GM18499 (cell line): ENCODE data around the gene MAPK13.
"Not testable (repeated sequence)": the region's sequence is repeated elsewhere in the genome, so short reads cannot be mapped to it uniquely, and the experiment has no call there.

Experiments used
- ATAC-seq: cut with Tn5 transposase; IDR thresholded peaks from one replicate; pipeline ENCODE4 v1.9.1; 2021; ENCODE audit warnings: moderate number of reproducible peaks; ENCODE audit not compliant: insufficient read depth, unreplicated experiment

MAPK13 gene

DNA sequence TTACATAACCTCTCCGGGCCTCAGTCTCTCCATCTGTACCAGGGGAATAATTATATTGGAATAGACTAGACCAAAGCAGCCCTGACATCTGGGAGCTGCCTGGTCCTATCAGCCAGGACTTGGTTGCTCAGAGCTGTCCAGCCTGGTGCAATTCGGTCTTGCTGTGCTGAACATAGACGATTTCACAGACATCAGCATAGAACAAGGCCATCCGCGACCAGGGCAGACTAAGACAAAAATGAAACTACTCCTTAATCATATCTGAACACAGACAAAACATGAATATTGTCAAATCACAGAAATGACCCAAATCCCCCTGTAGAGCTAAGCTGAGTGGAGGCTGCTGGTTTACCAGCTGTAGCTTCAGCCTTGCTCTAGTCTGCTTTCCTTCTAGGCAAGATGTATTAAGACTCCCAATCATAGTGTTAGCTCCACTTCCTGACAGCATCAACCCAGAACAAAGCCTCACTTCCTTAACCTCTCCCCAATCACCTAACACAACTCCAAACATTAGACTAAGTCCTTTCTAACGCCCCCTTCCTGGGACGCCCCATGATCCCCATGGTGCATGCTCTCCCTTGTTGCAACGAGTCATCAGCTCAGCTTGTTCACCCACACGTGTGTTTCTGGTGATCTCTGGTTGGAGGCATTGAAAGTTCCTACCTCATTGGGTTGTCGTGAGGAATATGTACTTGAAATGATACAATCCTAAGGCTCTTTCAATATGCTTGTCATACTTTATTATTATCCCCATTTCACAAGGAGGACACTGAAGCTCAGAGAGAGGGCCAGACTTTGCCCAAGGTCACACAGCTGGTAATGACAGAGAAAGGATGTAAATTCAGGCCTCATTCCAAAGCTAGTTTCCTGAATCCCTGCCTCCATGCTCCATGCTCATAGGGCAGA, 3.5 kb upstream of the MAPK13 start:
- ATAC-seq: no peak

DNA sequence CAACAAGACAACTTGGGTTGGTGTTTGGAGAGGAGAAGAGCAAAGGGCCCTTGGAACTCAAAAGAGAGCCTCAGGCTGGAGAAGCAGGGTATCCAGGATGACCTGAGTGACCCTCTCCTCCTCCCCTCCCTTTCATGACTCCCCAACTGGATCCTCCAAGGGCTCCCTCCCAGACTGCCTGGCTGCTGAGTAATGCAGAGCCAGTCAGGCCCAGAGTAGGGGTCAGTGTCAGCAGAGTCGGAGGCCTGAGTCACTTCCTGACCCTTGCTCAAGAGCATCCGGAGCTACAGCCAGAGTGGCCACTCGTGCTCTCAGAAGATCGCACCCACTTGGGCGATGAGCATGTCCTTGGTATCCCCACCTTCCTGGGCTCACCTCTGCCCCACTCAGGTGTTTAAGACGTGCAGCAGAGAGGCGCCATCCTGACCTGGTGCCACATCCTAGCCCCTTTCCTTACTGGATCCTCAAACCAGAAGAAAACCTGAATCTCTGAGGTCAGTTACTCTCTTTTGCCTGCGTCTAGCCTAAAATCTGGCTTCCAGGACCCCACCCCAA, 2.8 kb upstream of the MAPK13 start:
- ATAC-seq: no peak

DNA sequence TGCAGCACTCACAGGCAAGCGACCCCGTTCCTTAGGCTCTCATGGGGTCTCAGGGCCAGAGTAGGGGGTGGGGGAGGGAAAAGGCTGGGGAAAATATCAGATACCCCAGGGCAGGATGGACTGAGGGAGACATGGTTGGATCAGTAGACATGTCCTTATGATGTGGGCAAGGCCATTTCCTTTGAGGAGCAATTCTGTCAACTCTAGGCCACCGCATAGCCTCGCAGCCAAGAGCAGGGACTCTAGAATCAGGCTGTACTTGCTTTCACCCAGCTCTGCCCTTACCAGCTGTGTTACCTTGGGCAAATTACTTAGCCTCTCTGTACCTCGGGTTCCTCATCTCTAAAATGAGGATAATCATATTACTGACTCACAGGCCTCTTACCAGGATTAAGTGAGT, 2.2 kb upstream of the MAPK13 start:
- ATAC-seq: no peak

DNA sequence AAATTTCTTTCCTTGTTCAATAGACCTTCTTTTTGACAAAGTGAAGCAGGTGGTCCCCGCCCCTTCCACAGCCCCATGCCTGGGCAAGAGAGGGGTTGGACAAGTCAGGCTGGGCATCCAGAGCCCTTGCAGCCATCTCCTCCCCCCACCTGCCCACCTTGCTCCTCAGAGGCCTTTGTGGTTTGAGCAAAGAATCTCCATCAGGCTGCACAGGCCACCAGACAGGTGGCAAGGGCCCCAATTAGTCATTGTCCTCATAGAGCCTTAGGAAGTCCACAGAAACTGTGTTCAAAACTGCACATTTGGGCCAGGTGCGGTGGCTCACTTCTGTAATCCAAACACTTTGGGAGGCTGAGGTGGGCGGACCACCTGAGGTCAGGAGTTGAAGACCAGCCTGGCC, 1.5 kb upstream of the MAPK13 start:
- no peak for ATAC-seq

DNA sequence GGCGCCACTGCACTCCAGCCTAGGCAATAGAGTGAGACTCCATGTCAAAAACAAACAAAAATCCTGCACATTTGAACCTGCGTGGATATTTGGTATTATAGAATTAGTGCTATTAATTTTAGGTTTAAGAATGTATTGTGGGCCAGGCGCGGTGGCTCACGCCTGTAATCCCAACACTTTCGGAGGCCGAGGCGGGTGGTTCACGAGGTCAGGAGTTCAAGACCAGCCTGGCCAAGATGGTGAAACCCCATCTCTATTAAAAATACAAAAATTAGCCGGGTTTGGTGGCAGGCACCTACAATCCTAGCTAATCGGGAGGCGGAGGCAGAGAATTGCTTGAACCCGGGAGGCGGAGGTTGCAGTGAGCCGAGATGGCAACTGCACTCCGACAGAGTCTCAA, 979 bp upstream of the MAPK13 start:
- ATAC-seq: not testable (repeated sequence)

DNA sequence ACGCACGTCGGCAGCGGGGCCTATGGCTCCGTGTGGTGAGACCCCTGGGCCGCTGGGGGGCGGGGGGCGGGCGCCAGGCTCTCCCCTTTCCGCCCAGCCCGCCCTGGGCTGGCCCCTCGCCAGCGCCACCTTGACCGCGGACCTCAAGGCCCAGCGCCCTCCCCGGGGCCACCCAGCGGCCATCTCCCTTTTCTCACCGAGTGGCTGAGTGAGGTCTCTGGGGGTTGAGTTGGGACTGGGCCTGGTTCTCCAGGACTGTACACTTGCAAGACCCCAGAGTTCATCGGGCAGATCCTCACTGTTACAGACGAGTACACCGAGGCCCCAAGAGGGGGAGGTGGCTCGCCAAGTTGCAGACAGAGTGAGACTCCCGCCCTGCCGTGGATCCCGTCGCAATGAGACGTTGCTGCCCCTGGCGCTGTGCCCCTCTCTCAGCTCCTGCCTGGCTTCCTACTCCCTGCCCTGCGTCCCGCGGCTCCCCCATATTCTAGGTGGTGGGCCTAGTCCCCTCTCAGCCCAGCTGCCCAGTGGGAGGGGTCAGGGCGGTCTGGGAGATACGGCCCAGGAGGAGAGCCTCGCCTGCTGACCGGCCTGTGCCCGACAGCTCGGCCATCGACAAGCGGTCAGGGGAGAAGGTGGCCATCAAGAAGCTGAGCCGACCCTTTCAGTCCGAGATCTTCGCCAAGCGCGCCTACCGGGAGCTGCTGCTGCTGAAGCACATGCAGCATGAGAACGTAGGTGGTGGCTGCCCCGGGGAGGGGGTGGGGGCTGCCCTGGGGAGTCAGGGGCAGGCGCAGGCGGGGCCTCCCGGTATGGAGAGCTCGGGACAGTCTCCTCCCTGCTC, 576 bp downstream of the MAPK13 start:
- no peak for ATAC-seq

DNA sequence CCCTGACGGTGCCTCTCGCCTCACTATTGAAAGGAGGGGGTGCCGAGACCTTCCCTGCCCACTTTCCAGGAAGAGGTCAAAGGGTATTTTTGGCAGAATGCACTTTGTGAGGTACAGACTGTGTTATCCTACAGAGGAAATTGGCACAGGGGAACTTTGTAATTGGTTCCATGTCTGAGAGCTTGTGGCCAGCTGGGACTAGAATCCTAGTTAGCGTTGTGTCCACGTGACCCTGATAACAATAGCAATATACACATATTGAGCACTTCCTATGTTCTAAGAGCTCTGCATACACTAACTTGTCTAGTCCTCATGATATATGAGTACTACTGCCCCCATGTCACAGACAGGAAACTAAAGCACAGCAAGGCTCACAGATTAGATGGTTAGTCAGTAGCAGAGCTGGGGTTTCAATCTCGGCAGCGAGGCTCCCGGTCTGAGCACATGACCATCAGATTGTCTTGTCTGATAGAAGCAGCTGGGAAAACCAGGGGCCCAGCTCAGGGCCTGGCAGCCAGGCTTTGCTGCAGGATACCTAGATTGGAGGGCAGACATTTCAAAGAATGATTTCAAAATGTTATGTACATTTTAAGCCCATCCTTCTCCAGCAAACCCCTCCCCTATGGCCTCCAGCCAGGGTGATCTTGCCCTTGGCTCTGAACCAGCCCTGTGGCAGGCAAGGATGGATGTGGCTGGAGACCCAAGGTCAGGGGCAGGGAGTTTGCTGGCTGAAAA, 1.4 kb downstream of the MAPK13 start:
- ATAC-seq: peak; percentile 81

DNA sequence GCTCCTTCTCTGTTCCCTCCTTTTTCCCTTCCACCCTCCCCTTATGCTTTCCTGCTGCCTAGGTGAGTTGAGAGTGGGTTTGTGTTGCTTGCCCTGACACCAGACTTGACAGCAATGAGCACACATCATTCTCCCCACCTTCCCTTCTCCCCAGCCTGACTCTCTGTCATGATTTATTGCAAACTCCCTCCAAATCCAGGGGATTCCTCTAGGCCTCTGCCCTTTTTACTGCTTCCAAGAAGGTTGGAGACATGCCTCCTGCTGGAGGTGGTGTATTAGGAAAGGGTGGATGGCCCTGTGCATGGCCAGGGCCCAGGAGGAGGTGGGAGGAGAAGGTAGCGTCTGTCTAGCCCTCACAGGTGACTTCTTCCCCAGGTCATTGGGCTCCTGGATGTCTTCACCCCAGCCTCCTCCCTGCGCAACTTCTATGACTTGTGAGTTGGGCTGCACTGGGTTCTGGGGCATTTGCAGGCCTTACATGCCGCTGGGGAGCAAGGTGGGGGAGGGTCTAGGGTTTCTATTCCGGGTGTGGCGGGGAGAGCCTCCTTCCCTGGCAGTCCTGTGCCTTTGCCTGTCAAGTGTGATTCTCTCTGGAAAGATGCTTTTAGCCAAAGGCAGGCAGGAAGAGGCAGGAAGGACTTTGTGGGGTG, 2.1 kb downstream of the MAPK13 start:
- no peak for ATAC-seq

DNA sequence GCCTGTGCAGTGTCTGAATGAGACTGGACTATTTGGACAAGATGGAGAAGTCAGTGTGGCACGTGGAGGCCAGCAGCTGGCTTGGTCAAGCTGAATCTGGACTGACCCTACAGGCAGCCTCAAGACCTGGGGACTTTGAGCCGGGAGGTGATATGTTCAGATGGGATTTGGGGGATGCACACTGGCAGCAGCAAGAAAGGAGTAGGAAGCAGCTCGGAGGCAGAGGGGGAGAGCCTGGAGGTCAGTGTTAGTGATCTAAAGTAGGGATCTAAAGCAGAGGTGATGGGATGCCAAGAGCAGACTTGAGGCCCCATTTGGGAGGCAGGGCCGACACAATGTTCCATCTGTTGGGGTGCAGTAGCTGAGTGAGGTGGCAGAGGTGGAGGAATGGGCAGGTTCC, 2.8 kb downstream of the MAPK13 start:
- no peak for ATAC-seq

DNA sequence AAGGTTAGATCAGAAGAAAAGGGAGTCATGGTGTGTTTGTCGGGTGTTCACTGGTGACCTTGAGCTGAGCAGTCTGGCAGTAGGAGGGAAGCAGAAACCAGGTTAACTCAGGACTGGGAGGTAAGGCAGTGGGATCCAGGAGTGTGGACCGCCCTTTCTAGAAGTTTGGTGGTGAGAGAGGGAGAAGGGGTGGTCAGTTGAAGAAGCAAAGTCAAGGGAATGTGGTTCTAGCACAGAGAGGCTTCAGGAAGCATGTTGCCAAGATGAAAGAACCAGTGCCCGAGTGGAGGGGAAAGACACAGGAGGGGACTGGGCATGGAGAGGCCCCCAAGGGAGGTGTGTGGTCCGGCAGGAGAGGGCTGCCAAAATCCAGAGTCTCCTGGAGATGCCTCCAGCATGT, 3.6 kb downstream of the MAPK13 start:
- no peak for ATAC-seq

DNA sequence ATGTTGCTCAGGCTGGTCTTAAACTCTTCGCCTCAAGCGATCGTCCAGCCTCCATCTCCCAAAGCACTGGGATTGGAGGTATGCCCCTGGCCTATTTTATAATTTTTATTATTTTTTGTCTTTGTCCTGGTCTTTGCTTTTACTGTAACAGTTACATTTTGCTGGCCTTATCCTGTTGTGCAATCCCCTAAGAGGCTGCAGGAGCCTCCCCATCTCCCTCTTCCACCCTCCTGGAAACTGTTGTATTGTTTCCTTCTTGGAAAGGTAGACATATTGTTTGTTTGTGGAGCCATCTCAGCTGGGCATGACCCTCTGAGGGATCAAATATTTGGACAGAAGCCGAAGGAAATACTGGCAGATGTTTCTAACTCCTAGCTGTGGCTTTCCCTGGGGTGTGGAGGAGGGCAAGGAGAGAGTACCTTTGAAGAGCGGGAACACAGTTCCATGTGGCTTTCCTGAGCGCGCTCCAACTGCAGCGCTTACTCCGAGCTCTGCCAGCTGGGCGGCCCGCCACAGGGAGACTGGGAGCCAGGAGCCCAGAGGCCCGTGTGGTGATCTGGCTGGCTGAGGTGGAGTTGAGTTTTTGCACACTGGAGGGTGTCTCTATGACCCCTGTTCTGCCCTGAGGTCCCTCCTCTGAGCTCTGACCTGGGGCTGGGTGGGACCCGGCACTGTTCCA, 4.9 kb downstream of the MAPK13 start:
- no peak for ATAC-seq

DNA sequence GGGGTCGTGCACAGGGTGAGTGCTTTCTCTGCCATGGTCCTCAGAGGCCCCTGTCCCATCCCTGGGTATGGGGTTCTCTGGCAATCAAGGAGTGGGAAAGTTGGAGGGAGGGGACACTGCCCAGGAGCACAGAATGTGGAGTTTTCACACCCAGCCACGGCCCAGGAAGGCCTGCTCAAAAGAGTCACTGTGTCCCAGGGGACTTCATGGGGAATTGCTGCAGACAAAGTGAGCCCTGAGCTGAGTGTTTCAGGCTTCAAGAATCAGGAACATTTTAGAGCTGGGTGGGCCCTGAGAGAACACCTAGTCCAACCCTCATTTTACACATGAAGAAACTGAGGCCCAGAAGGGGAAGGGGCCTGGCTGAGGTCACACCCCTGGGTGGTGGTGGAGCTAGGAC, 5.7 kb downstream of the MAPK13 start:
- no peak for ATAC-seq

DNA sequence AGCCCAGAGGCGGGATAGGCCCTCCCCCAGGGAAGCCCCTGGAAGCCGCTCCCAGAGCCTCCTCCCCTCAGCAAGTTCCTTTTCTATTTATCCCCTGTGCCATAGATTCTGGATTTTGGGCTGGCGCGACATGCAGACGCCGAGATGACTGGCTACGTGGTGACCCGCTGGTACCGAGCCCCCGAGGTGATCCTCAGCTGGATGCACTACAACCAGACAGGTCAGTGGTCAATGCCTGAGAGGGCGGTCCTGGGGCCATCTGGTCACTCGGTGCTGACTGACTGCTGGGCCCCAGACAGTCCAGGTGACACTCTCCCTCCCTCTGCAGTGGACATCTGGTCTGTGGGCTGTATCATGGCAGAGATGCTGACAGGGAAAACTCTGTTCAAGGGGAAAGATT, 6.2 kb downstream of the MAPK13 start:
- no peak for ATAC-seq

DNA sequence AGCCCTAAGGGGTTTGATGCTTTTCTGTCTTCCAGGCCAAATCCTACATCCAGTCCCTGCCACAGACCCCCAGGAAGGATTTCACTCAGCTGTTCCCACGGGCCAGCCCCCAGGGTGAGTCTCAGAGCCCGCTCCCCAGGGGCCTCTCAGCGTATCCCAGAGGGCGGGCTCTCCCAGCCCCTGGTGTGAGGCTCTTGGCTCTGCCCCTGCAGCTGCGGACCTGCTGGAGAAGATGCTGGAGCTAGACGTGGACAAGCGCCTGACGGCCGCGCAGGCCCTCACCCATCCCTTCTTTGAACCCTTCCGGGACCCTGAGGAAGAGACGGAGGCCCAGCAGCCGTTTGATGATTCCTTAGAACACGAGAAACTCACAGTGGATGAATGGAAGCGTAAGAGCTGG, 8.4 kb downstream of the MAPK13 start:
- no peak for ATAC-seq

DNA sequence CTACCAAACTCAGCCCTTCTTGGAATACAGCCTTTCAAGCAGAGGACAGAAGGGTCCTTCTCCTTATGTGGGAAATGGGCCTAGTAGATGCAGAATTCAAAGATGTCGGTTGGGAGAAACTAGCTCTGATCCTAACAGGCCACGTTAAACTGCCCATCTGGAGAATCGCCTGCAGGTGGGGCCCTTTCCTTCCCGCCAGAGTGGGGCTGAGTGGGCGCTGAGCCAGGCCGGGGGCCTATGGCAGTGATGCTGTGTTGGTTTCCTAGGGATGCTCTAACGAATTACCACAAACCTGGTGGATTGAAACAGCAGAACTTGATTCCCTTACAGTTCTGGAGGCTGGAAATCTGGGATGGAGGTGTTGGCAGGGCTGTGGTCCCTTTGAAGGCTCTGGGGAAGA, 9.1 kb downstream of the MAPK13 start:
- no peak for ATAC-seq

DNA sequence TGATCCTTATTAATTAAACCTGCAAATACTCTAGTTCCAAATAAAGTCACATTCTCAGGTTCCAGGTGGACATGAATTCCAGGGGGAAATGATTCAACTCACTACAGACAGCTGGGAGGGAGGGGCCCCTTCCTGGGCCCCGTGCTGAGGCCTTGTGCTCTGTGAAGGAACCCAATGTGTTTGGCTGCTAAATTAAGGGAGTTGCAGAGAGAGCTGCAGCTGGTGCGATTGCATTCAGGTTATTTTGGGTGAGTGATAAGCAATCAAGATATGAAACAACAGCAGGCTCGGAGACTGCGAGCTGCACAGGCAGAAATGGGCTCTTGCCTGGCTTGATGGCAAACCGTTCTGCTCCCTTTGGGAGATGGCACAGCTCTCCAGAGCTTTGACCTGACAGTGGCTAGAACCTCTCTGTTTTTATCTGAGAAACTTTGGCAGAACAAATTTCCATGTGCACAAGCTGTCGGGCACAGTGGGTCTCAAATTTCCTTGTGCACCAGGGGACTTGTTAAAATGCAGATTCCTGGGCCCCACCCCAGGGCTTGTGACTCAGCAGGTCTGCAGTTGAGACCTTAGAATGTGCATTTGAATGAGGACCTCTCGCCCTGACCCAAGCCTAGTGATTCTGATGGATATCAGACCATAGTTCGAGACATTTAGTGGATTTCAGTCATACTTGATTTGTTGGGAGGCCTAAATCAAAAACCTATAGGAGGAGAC, 9.8 kb downstream of the MAPK13 start:
- ATAC-seq: no peak

DNA sequence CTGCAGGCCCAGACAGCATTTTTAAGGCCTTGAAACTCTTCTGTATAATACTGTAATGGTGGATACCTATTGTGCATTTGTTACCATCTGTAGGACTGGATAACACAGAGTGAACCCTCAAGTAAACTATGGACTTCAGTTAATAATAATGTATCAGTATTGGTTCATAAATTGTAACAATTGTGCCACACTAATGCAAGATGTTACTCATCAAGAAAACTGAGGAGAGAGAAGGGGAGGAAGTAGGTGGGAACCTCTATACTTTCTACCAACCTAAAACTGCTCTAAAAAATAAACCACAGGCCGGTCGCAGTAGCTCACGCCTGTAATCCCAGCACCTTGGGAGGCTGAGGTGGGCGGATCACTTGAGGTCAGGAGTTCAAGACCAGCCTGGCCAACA, 10.8 kb downstream of the MAPK13 start:
- ATAC-seq: no peak

DNA sequence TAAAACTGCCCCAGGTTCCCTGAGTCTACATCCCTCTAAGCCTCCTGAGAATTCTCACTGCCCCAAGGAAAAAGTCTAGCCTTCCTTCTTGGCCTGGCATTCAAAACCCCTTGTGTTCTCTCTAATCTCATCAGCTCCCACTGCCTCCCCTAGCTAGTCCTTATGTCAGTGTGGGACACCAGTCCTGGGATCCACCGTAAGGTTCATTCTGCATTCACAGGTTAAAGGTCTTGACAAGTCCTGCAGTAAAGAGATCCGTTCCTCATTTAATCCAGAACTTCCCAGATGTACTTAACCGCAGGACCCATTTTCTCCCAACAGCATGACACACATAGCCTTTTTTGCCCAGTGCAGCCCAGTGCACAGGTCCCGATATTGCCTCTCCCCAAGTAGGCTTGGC, 11.6 kb downstream of the MAPK13 start:
- no peak for ATAC-seq
